GM19239 (cell line): ENCODE results near the gene SLC16A11.
"Not testable (repeated sequence)": the region's sequence is repeated elsewhere in the genome, so short reads cannot be mapped to it uniquely, and the experiment has no call there.

Experiments used
- DNase-seq: peaks from one replicate; pipeline ENCODE4 v3.0.0; 2011; ENCODE audit warnings: low spot score; ENCODE audit not compliant: insufficient read length
- FAIRE-seq: peaks from 2 replicates; lab custom pipeline; 2011; peaks lifted over from hg19 to GRCh38; lab: Jason Lieb, UNC

SLC16A11 gene

DNA sequence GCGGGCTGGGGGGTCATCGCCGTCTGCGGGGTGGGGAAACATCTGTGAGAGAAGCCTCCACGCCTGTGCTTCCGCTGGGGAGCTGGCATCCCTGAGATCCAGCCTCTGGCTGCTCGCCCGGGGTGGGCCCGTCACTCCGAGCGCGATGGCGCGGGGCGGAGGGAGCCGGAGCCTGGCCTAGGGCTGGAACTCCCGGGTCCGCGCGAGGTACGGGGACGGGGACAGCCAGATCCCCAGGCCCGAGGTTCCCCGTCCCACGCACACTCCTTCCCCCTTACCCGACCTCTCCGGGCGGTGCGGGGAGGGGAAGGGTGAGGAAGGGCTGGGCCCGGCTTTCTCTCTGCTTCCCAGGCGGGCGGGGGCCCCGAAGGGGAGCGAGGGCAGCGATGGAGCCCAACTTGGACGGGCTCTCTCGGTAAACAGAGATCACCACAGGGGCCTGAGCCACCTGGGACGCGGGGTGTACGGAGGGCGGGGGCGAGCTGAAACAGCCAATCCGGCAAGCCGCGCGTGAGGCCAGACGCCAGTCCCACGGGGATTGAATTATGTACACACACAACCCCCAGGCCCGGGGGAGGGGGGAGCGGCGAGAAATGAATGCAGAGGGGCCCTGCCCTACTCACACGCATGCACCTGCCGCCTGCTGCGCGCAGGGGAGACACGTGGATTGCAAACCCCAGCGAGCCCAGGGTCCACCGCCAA lies at the start of gene SLC16A11:
Gene SLC16A11 (minus strand): TSS at position 596 of the 702 bp plus-strand sequence. CDS start 579 bp downstream, at position 17.
- DNase-seq, result no peak
- no peak for FAIRE-seq

DNA sequence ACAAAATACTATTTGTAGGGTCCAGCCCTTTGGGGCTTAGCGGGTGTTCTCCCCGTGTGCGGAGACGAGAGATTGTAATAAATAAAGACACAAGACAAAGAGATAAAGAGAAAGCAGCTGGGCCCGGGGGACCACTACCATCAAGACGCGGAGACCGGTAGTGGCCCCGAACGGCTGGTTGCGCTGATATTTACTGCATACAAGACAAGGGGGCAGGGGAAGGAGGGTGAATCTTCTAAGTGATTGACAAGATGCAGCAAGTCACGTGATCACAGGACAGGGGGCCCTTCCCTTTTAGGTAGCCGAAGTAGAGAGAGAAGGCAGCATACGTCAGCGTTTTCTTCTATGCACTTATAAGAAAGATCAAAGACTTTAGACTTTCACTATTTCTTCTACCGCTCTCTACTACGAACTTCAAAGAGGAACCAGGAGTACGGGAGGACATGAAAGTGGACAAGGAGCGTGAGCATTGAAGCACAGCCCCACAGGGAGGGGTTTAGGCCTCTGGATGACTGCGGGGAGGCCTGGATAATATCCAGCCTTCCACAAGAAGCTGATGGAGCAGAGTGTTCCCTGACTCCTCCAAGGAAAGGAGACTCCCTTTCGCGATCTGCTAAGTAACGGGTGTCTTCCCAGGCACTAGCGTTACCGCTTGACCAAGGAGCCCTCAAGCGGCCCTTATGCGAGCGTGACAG lies 47.6 kb upstream of the SLC16A11 start:
- DNase-seq, result not testable (repeated sequence)
- FAIRE-seq, result peak; percentile 8

GRCh38 chr17:7089570-7089969 lies 45.7 kb upstream of the SLC16A11 start:
- not testable (repeated sequence) for DNase-seq, FAIRE-seq

DNA sequence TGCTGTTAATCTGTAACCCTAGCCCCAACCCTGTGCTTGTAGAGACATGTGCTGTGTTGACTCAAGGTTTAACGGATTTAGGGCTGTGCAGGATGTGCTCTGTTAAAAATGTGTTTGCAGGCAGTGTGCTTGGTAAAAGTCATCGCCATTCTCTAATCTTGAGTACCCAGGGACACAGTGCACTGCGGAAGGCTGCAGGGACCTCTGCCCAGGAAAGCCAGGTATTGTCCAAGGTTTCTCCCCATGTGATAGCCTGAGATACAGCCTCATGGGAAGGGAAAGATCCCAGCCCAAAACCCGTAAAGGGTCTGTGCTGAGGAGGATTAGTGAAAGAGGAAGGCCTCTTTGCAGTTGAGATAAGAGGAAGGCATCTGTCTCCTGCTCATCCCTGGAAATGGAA lies 44.5 kb upstream of the SLC16A11 start:
- not testable (repeated sequence) for DNase-seq, FAIRE-seq

GRCh38 chr17:7084088-7084487 lies 40.2 kb upstream of the SLC16A11 start:
- FAIRE-seq (no peak), DNase-seq (no peak)

DNA sequence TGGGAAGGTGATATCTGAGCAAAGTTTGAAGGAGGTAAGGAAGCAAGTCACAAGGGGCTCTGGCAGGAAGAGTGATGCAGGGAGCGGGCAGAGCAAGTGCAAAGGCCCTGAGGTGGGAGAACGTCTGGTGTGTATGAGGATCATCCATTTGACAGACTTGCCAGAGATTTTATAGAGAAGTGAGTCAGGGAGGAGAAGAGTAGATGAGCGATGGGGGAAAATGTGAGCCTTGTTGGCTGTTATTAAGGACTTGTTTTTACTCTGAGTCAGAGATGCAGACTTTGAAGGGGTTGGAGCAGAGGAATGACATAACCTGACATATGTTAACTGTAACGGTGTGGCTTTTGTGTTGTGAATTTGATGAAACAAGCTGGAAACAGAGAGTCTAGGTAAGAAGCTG lies 39.7 kb upstream of the SLC16A11 start:
- DNase-seq (no peak), FAIRE-seq (no peak)

- no peak for DNase-seq
- FAIRE-seq, result no peak
Measured at GRCh38 chr17:7081341-7082062, 37.6 kb upstream of the SLC16A11 start.

DNA sequence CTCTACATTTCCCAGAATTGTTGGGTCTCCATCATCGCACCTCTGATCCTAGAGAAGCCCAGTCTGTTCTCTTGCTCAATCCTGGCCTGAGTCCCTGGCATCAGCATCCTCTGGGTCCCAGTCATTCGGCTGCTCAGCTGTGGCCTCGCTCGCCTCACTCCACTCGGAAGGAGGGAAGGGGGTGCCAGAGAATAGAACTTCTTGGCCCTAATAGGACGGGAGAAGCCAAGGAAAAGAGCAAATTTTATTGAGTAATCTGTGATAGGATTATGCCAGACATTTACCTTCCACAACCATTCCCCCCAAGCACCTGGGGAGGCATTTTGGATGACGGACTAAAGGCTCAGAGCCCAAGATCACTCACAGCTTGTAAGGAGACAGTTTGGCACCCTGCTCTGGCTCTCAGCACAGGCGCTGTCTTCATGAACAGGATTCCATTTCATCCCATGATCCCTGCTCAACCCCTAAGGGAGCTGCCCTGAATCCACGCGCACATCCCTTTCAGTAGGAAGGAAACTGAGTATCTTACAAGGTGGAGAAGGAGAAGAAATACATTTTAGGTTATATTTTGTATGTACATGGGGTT lies 36.7 kb upstream of the SLC16A11 start:
- no peak for FAIRE-seq
- DNase-seq, result no peak

- FAIRE-seq, result no peak
- DNase-seq, result no peak
Measured at GRCh38 chr17:7079581-7080455, 35.9 kb upstream of the SLC16A11 start, which contains the start of gene CLEC10A. CLEC10A (minus strand) TSS chr17:7080251; CDS start chr17:7078812, 1,439 bp downstream.

GRCh38 chr17:7078711-7079110 lies 34.8 kb upstream of the SLC16A11 start:
- FAIRE-seq (no peak), DNase-seq (no peak)

GRCh38 chr17:7077911-7078546 lies 34.1 kb upstream of the SLC16A11 start:
- FAIRE-seq, result no peak
- DNase-seq, result no peak

- DNase-seq (no peak), FAIRE-seq (no peak)
Measured at GRCh38 chr17:7074931-7075330, 31.0 kb upstream of the SLC16A11 start.

DNA sequence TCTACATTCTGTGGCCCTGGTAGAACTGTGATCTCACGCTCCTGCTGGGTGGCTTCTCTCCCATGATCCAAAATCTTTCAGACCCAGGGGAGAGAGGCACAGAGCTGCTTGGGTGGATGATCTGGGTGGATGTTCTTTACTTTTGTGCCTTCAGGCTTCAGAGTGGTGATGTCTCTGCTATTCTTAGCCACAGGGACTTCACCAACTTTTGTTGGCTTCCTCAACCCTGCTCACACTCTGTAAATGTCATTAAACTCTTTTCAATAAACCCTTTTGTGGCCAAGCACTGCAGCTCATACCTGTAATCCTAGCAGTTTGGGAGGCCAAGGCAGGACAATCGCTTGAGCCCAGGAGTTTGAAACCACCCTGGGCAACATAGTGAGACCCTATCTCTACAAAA lies 28.5 kb upstream of the SLC16A11 start:
- FAIRE-seq (no peak), DNase-seq (no peak)

GRCh38 chr17:7070712-7071111 lies 26.8 kb upstream of the SLC16A11 start:
- DNase-seq (no peak), FAIRE-seq (no peak)

DNA sequence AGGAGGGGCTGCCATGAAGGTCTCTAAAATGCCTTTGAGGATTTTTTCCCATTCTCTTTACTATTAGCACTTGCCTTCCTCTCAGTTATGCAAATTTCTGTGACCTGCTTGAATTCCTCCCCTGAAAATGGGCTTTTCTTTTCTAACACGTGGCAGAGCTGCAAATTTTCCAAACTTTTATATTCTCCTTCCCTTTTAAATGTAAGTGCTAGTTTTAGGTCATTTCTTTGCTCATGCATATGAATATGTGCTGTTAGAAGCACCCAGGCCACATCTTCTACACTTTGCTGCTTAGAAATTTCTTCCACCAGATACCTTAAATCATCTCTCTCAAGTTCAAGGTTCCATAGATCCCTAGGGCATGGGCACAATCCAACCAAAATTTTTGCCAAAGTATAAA lies 24.4 kb upstream of the SLC16A11 start:
- FAIRE-seq, result no peak

DNA sequence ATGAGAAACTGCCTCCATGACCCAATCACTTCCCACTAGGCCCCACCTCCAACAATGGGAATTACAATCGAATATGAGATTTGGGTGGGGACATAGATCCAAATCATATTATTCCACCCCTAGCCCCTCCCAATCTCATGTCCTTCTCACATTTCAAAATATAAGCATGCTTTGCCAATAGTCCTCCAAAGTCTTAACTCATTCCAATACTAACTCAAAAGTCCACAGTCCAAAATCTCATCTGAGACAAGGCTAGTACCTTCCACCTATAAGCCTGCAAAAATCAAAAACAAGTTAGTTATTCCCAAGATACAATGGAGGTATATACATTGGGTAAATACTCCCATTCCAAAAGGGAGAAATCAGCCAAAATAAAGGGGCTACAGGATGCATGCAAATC lies 23.3 kb upstream of the SLC16A11 start:
- DNase-seq (no peak), FAIRE-seq (no peak)

More for the DNA sequence above, 24.4 kb upstream of the SLC16A11 start:
- DNase-seq, result no peak

DNA sequence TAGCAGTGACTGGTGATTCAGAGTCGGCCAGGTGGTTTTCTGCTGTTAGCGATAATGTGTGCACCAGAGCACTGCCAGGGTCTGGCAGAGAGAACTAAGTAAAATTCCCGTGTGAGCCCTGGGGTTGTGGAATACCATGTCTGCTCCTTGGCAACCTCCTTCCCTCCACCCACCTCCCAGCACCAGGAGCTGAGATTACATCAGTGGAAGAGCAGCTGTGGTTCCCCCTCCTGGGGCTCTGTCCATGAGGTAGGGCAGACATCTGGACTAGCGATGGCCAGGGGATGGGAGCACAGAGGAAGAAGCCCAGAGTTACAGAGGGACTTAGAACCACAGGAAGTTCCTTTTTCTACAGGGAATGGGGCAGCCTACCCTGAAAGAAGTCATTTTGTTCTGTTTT lies 20.4 kb upstream of the SLC16A11 start:
- no peak for DNase-seq
- FAIRE-seq, result no peak

DNA sequence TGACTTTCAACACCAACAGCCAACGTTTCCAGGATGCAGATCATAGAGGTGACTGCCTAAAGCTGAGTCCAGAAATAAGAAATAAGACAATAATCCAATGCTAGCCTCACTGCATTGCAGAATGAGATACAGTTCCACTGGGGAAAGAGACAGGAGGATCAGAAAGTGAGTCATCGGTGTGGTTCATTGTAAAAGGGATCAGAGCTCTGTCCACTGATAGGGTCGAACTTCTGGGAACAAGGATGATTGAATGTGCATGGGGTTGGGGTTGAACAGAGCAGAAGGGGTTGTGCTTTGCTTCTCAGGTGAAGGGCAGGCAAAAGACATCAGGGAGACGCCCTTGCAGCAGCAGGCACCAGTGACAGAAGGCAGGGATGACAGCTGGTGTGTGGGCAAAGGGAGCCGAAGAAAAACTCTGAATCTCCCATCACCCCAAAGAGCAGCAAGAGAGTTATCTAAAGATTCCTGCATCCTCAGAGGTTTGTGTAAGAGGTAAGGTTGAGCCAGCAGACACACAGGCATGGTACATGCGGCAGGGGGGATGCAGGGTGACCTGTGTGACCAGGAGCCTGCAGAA lies 19.7 kb upstream of the SLC16A11 start:
- FAIRE-seq (no peak), DNase-seq (no peak)
